ENCODE data around the gene IGF1R. TPM values are rescaled to one million over a fixed set of nuclear protein-coding genes. Genes with fewer than 3 reads are reported as not detected.

IGF1R gene
- total RNA-seq, 2 experiments from 2014 or later, result 22.8 to 24.7 TPM

DNA sequence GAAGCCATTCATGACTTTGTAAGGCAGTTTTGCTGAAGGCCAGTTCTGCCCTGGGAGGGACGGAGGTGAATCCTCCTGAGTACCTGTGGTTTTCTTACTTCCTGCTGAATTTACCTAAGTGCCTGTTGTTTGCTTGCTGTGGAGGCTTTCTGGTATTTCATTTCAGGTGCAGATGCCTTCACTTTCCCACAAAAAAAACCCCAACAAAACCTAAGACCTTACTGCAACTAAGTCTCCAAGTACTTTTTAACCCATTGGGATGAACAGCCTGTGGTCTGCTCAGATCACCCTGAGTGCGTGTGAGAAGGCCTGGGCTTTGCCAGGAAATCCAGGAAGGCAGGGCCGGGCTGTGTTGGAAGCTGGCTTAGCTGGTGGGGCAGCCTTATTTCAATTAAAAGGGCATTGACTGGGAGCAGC is 65.3 kb downstream of the IGF1R start:
- Mint-ChIP-seq H3K9me3 (peaks cover 5% of the 10 kb centered on the region), H3K4me3 (no peak overlapping the region), H3K27ac (peak overlapping the region; percentile 43), H3K36me3 (ENCODE audit: low read depth) (peaks cover 20% of the 10 kb centered on the region), H3K27me3 (no peaks in the 10 kb centered on the region), H3K4me1 (ENCODE audit: low read depth) (peaks cover 43% of the 10 kb centered on the region)
- intact Hi-C loops (cut with micrococcal nuclease), result no loop called here
- ChIA-PET POLR2A (no interaction called here), CTCF (no interaction called here)
- TF ChIP-seq, protein P1, sequence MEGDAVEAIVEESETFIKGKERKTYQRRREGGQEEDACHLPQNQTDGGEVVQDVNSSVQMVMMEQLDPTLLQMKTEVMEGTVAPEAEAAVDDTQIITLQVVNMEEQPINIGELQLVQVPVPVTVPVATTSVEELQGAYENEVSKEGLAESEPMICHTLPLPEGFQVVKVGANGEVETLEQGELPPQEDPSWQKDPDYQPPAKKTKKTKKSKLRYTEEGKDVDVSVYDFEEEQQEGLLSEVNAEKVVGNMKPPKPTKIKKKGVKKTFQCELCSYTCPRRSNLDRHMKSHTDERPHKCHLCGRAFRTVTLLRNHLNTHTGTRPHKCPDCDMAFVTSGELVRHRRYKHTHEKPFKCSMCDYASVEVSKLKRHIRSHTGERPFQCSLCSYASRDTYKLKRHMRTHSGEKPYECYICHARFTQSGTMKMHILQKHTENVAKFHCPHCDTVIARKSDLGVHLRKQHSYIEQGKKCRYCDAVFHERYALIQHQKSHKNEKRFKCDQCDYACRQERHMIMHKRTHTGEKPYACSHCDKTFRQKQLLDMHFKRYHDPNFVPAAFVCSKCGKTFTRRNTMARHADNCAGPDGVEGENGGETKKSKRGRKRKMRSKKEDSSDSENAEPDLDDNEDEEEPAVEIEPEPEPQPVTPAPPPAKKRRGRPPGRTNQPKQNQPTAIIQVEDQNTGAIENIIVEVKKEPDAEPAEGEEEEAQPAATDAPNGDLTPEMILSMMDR (IDR thresholded peaks at IDR 0.05), result no peak
- DNase-seq, result peak; percentile 15
- ATAC-seq, result peak; percentile 40

DNA sequence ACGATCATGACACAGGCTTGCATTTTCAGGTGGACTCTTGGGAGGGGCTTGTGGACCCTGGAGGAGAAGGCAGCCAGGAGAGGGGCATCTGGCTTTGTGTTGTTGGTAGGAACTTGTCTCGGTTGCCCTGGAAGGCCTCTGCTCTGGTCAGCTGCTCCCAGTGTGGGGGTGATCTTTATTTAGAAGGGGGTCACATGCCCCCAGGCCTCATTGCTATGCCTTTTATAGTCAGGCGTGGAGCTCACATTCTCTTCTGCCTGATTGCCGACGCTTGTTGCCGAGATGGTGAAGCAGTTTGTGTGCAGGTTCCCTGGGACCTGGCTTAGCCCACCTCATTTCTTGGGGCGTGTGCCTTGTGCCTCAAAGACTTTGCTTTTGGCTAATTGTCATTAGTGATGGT is 66.6 kb downstream of the IGF1R start:
- ChIA-PET CTCF (no interaction called here), POLR2A (no interaction called here)
- H3K9me3 Mint-ChIP-seq, result peaks cover 5% of the 10 kb centered on the region
- H3K4me1 Mint-ChIP-seq (ENCODE audit: low read depth), result peaks cover 45% of the 10 kb centered on the region
- ATAC-seq (no peak), DNase-seq (no peak)
- H3K4me3 Mint-ChIP-seq, result no peak overlapping the region
- TF ChIP-seq, protein P1 (IDR thresholded peaks at IDR 0.05), result no peak
- H3K36me3 Mint-ChIP-seq (ENCODE audit: low read depth), result peaks cover 15% of the 10 kb centered on the region
- no peak overlapping the region for H3K27ac Mint-ChIP-seq
- no peaks in the 10 kb centered on the region for H3K27me3 Mint-ChIP-seq
- intact Hi-C loops (cut with micrococcal nuclease), result no loop called here

DNA sequence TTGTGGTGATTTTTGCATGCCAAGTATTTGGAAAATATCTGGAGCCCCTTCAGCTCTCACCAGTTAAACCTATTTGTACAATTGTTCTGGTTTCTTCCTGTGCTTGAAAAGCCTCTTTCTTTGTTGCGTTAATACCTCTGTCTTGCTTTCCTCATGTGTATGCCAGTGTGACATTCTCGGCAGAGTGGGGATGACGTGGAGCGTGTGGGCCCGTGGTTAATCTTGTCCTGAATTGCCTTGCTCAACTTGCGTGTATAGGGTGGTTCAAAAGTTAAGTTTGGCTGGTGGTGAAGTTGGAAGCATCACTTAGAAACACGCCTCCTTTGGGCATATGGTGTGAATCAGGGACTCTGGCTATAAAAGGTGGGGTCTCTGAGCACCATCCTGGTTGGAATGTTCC is 67.1 kb downstream of the IGF1R start:
- intact Hi-C loops (cut with micrococcal nuclease), result no loop called here
- Mint-ChIP-seq H3K4me3 (no peak overlapping the region), H3K27me3 (no peaks in the 10 kb centered on the region), H3K27ac (no peak overlapping the region), H3K4me1 (ENCODE audit: low read depth) (peaks cover 50% of the 10 kb centered on the region), H3K36me3 (ENCODE audit: low read depth) (peaks cover 15% of the 10 kb centered on the region), H3K9me3 (peaks cover 5% of the 10 kb centered on the region)
- DNase-seq, result no peak
- POLR2A ChIA-PET, result no interaction called here
- ATAC-seq, result no peak
- TF ChIP-seq, protein P1 (IDR thresholded peaks at IDR 0.05), result no peak
- CTCF ChIA-PET, result no interaction called here

GRCh38 chr15:98715890-98716443 is 67.6 kb downstream of the IGF1R start:
- DNase-seq (peak; percentile 4), ATAC-seq (peak; percentile 73)
- TF ChIP-seq, protein P1 (IDR thresholded peaks at IDR 0.05), result no peak
- ChIA-PET CTCF (no interaction called here), POLR2A (interaction anchor here (0.7 kb wide), 1 partner anchor 9 kb away, joined by 3 read pairs; no protein-coding TSS in a partner anchor)
- Mint-ChIP-seq H3K27ac (peak overlapping the region; percentile 34), H3K36me3 (ENCODE audit: low read depth) (peaks cover 15% of the 10 kb centered on the region), H3K9me3 (peaks cover 5% of the 10 kb centered on the region), H3K4me1 (ENCODE audit: low read depth) (peaks cover 55% of the 10 kb centered on the region), H3K27me3 (no peaks in the 10 kb centered on the region), H3K4me3 (no peak overlapping the region)
- intact Hi-C loops (cut with micrococcal nuclease), result no loop called here

GRCh38 chr15:98717371-98717770 is 69.0 kb downstream of the IGF1R start:
- ATAC-seq (no peak), DNase-seq (no peak)
- no peaks in the 10 kb centered on the region for H3K27me3 Mint-ChIP-seq
- TF ChIP-seq, protein P1 (IDR thresholded peaks at IDR 0.05), result no peak
- intact Hi-C loops (cut with micrococcal nuclease), result no loop called here
- no peaks in the 10 kb centered on the region for H3K9me3 Mint-ChIP-seq
- ChIA-PET POLR2A (no interaction called here), CTCF (no interaction called here)
- no peak overlapping the region for H3K4me3 Mint-ChIP-seq
- H3K4me1 Mint-ChIP-seq (ENCODE audit: low read depth), result peaks cover 68% of the 10 kb centered on the region
- no peak overlapping the region for H3K27ac Mint-ChIP-seq
- peaks cover 4% of the 10 kb centered on the region for H3K36me3 Mint-ChIP-seq (ENCODE audit: low read depth)

Data from activated CD8-positive, alpha-beta T cell treated with anti-CD3 and anti-CD28 coated beads for 36 hours (primary cell).